Stomach (tissue), 4 donors: ENCODE measurements around the gene CALHM3.

Source experiments
- EP300 ChIP-seq: sonication (generic); formaldehyde crosslinking; IDR thresholded peaks from one replicate; pipeline ENCODE4 v1.6.1; 2017; ENCODE audit warnings: antibody characterized with exemption
- POLR2A ChIP-seq, 4 donors: fragments of 450-650 bp; IDR thresholded peaks; one replicate each; pipeline ENCODE4 v1.6.1; 2016; ENCODE audit warnings: antibody characterized with exemption in 4 of 4, control low read depth in 2 of 4, mild to moderate bottlenecking in 1 of 4, moderate library complexity in 1 of 4
- TF ChIP-seq, protein P1 (sequence below), 7 experiments: fragments of 450-650 bp in 4 of 7; fragments of 200-600 bp in 3 of 7; sonication (generic) in 3 of 7; IDR thresholded peaks; one replicate each; pipeline ENCODE4 v1.5.1; 2016 to 2019; ENCODE audit warnings: antibody characterized with exemption in 7 of 7, control low read depth in 2 of 7, mild to moderate bottlenecking in 1 of 7

DNA sequence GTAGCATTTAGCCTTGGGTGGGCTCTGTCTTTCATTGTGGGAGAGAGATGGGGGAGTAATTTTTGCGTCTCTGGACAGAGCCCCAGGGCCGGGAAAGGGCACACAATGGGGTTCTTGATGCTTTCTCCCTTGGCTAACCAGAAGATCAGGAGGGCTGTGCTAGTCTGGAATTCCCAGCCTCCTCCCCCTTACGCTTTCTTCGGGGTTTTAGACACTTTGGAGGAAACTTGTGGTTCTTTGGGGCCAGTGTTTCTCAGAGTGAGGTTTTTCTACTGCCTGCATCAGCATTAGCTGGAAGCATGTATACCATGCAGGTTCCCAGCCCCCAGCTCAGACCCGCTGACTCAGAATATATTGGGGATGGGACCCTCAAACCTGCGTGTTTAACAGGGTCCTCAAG lies 21.4 kb upstream of the CALHM3 start:
- TF ChIP-seq, protein P1, sequence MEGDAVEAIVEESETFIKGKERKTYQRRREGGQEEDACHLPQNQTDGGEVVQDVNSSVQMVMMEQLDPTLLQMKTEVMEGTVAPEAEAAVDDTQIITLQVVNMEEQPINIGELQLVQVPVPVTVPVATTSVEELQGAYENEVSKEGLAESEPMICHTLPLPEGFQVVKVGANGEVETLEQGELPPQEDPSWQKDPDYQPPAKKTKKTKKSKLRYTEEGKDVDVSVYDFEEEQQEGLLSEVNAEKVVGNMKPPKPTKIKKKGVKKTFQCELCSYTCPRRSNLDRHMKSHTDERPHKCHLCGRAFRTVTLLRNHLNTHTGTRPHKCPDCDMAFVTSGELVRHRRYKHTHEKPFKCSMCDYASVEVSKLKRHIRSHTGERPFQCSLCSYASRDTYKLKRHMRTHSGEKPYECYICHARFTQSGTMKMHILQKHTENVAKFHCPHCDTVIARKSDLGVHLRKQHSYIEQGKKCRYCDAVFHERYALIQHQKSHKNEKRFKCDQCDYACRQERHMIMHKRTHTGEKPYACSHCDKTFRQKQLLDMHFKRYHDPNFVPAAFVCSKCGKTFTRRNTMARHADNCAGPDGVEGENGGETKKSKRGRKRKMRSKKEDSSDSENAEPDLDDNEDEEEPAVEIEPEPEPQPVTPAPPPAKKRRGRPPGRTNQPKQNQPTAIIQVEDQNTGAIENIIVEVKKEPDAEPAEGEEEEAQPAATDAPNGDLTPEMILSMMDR (IDR thresholded peaks at IDR 0.05) = no peak
- TF ChIP-seq EP300 (no peak), POLR2A (IDR thresholded peaks at IDR 0.05) (no peak)
